Measurements from ENCODE around the gene PER1. TPM values are rescaled to one million over a fixed set of nuclear protein-coding genes. Genes with fewer than 3 reads are reported as not detected.

PER1 gene
- total and polyA plus RNA-seq, 2 of the 13 experiments (the other 11 are each of a cell fraction or from before 2014, with no cell fraction given) = 2.6 to 3.6 TPM

GRCh38 chr17:8185582-8186445 lies 33.6 kb upstream of the PER1 start (continued):
- TF ChIP-seq, protein P1, sequence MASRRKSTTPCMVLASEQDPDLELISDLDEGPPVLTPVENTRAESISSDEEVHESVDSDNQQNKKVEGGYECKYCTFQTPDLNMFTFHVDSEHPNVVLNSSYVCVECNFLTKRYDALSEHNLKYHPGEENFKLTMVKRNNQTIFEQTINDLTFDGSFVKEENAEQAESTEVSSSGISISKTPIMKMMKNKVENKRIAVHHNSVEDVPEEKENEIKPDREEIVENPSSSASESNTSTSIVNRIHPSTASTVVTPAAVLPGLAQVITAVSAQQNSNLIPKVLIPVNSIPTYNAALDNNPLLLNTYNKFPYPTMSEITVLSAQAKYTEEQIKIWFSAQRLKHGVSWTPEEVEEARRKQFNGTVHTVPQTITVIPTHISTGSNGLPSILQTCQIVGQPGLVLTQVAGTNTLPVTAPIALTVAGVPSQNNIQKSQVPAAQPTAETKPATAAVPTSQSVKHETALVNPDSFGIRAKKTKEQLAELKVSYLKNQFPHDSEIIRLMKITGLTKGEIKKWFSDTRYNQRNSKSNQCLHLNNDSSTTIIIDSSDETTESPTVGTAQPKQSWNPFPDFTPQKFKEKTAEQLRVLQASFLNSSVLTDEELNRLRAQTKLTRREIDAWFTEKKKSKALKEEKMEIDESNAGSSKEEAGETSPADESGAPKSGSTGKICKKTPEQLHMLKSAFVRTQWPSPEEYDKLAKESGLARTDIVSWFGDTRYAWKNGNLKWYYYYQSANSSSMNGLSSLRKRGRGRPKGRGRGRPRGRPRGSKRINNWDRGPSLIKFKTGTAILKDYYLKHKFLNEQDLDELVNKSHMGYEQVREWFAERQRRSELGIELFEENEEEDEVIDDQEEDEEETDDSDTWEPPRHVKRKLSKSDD (CRISPR knock-in tag; IDR thresholded peaks at IDR 0.05; ENCODE audit: low read depth) = no peak
- TF ChIP-seq MBNL3 (CRISPR knock-in tag; conservative IDR thresholded peaks at IDR 0.05) = no peak
- no peak for TF ChIP-seq SCMH1 (CRISPR knock-in tag; IDR thresholded peaks at IDR 0.05; ENCODE audit: borderline replicate concordance)
- peak; percentile 76; the same call in 1 of the 2 replicates for TF ChIP-seq ZNF331 (CRISPR knock-in tag; IDR thresholded peaks at IDR 0.05)
- TF ChIP-seq ZNF503 (CRISPR knock-in tag; IDR thresholded peaks at IDR 0.05) = no peak
- TF ChIP-seq, protein P2, sequence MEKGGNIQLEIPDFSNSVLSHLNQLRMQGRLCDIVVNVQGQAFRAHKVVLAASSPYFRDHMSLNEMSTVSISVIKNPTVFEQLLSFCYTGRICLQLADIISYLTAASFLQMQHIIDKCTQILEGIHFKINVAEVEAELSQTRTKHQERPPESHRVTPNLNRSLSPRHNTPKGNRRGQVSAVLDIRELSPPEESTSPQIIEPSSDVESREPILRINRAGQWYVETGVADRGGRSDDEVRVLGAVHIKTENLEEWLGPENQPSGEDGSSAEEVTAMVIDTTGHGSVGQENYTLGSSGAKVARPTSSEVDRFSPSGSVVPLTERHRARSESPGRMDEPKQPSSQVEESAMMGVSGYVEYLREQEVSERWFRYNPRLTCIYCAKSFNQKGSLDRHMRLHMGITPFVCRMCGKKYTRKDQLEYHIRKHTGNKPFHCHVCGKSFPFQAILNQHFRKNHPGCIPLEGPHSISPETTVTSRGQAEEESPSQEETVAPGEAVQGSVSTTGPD (CRISPR knock-in tag; IDR thresholded peaks at IDR 0.05) = no peak
- no peak; the same call in 1 of the 2 replicates for TF ChIP-seq ZNF777 (CRISPR knock-in tag; IDR thresholded peaks at IDR 0.05)
- TF ChIP-seq ZZZ3 (CRISPR knock-in tag; IDR thresholded peaks at IDR 0.05; ENCODE audit: borderline replicate concordance) = no peak
- TF ChIP-seq NFAT5 (CRISPR knock-in tag; IDR thresholded peaks at IDR 0.05) = no peak
- no peak; the same call in 1 of the 2 replicates for TF ChIP-seq TP53 (CRISPR knock-in tag; conservative IDR thresholded peaks at IDR 0.05)
- TF ChIP-seq ZNF589 (CRISPR knock-in tag; conservative IDR thresholded peaks at IDR 0.05) = no peak
- no peak; the same call in 1 of the 2 replicates for TF ChIP-seq TSC22D2 (CRISPR knock-in tag; IDR thresholded peaks at IDR 0.05; ENCODE audit: borderline replicate concordance)
- no peak for TF ChIP-seq HNRNPUL1 (IDR thresholded peaks at IDR 0.05; ENCODE audit: low read depth, low read length)
- TF ChIP-seq ZNF292 (CRISPR knock-in tag; IDR thresholded peaks at IDR 0.05; ENCODE audit: borderline replicate concordance, low read depth) = no peak
- TF ChIP-seq FOXC1 (CRISPR knock-in tag; IDR thresholded peaks at IDR 0.05; ENCODE audit: borderline replicate concordance) = no peak

Measured in HepG2 (cell line).